GM12878 (cell line): ENCODE results near the gene LTB. TPM values are rescaled to one million over a fixed set of nuclear protein-coding genes. Genes with fewer than 3 reads are reported as not detected.
A peak's percentile ranks its signal among the peaks of the same experiment; 100 is the strongest.

Experiments used
- ATF7 ChIP-seq: fragments of 450-650 bp; IDR thresholded peaks from 2 replicates; pipeline ENCODE4 v1.6.1; 2016; ENCODE audit warnings: low read depth, mild to moderate bottlenecking
- CEBPB ChIP-seq, 2 experiments: fragments of 150-350 bp in 1 of 2; IDR thresholded peaks; 2 replicates each; pipeline ENCODE4 v1.6.1; 2012 to 2014; ENCODE audit warnings: low read depth in 2 of 2, low read length in 2 of 2, borderline replicate concordance in 1 of 2, inconsistent platforms in 1 of 2
- CHD2 ChIP-seq: IDR thresholded peaks from 2 replicates; pipeline ENCODE4 v1.6.1; 2011; ENCODE audit warnings: low read depth, low read length, improper control_type of control experiment, borderline replicate concordance
- CREB1 ChIP-seq: IDR thresholded peaks from 2 replicates; pipeline ENCODE4 v1.6.1; 2012; ENCODE audit warnings: low read depth, mild to moderate bottlenecking, inconsistent platforms
- FOS ChIP-seq: IDR thresholded peaks from 3 replicates; pipeline ENCODE4 v1.6.1; 2011; ENCODE audit warnings: borderline replicate concordance; ENCODE audit not compliant: insufficient read length; ENCODE audit errors: extremely low read depth
- FOXK2 ChIP-seq: fragments of 450-650 bp; IDR thresholded peaks from 2 replicates; pipeline ENCODE4 v1.6.1; 2017; ENCODE audit warnings: mild to moderate bottlenecking, moderate library complexity
- IKZF2 ChIP-seq, 2 experiments: fragments of 450-650 bp; IDR thresholded peaks; 2 replicates each; pipeline ENCODE4 v1.6.1; 2017; ENCODE audit warnings: mild to moderate bottlenecking in 2 of 2, moderate library complexity in 2 of 2
- KLF5 ChIP-seq: fragments of 450-650 bp; IDR thresholded peaks from 2 replicates; pipeline ENCODE4 v1.6.1; 2014; ENCODE audit warnings: mild to moderate bottlenecking; ENCODE audit not compliant: partially characterized antibody
- NR2C1 ChIP-seq: fragments of 450-650 bp; IDR thresholded peaks from 2 replicates; pipeline ENCODE4 v1.6.1; 2017; ENCODE audit warnings: antibody characterized with exemption, mild to moderate bottlenecking, moderate library complexity
- PAX5 ChIP-seq: IDR thresholded peaks from 2 replicates; pipeline ENCODE4 v1.6.1; 2011; ENCODE audit warnings: low read depth, low read length, borderline replicate concordance
- PAX8 ChIP-seq: fragments of 450-650 bp; IDR thresholded peaks from 2 replicates; pipeline ENCODE4 v1.6.1; 2017; ENCODE audit warnings: mild to moderate bottlenecking, moderate library complexity
- POLR2AphosphoS2 ChIP-seq: IDR thresholded peaks from 2 replicates; pipeline ENCODE4 v1.6.1; 2011; ENCODE audit warnings: low read depth, mild to moderate bottlenecking, low read length, improper control_type of control experiment, moderate library complexity
- RB1 ChIP-seq: fragments of 450-650 bp; formaldehyde crosslinking; IDR thresholded peaks from 2 replicates; pipeline ENCODE4 v1.6.1; 2017; ENCODE audit warnings: mild to moderate bottlenecking, borderline replicate concordance
- SMAD1 ChIP-seq: fragments of 450-650 bp; IDR thresholded peaks from 2 replicates; pipeline ENCODE4 v1.6.1; 2018; ENCODE audit warnings: mild to moderate bottlenecking, low read depth; ENCODE audit not compliant: partially characterized antibody
- SREBF2 ChIP-seq: IDR thresholded peaks from 2 replicates; pipeline ENCODE4 v1.6.1; 2012; ENCODE audit warnings: mild to moderate bottlenecking, low read length
- SRF ChIP-seq, 2 experiments: IDR thresholded peaks; 2 replicates each; pipeline ENCODE4 v1.6.1; 2011; ENCODE audit warnings: low read depth in 2 of 2, low read length in 2 of 2, mild to moderate bottlenecking in 1 of 2, moderate library complexity in 1 of 2
- SUZ12 ChIP-seq: fragments of 200-600 bp; sonication (generic); IDR thresholded peaks from one replicate; pipeline ENCODE4 v1.6.1; 2018; ENCODE audit warnings: antibody characterized with exemption, mild to moderate bottlenecking; ENCODE audit not compliant: unreplicated experiment
- ZBED1 ChIP-seq: IDR thresholded peaks from 2 replicates; pipeline ENCODE4 v1.6.1; 2016; ENCODE audit warnings: borderline replicate concordance
- ZNF384 ChIP-seq: IDR thresholded peaks from 2 replicates; pipeline ENCODE4 v1.6.1; 2012; ENCODE audit warnings: low read depth, mild to moderate bottlenecking, low read length, improper control_type of control experiment, borderline replicate concordance
- polyA plus RNA-seq, 11 experiments: library from polyadenylated mRNA; depleted of rRNA in 4 of 11; unstranded in 6 of 11; stranded (reverse) in 5 of 11; fragments of >200 nt; fragmentation: Nextera tagmentation in 4 of 11; fragmentation: Illumina TruSeq in 1 of 11; extraction: Ambion mirVana in 4 of 11; extraction: Trizol in 1 of 11; gene quantifications; 1 replicate in 1 of 11; 2 replicates in 10 of 11; pipeline versions ENCODE4 v1.2.1 to v1.2.3, GENCODE V29; 2011 to 2016; ENCODE audit warnings: inconsistent platforms in 2 of 11, missing spikeins in 2 of 11, low read depth in 1 of 11
- total RNA-seq, 4 experiments: library from RNA; depleted of rRNA in 3 of 4; stranded (reverse); fragments of >200 nt in 3 of 4; fragmentation: Illumina TruSeq in 1 of 4; extraction: Trizol in 1 of 4; gene quantifications; 2 replicates each; pipeline versions ENCODE4 v1.2.1 to v1.2.3, GENCODE V29; 2013 to 2021
- TF ChIP-seq, protein P1 (sequence below): fragments of 450-650 bp; conservative IDR thresholded peaks from 2 replicates; pipeline ENCODE4 v1.6.1; 2017; ENCODE audit warnings: mild to moderate bottlenecking, moderate library complexity
- TF ChIP-seq, protein P2 (sequence below): IDR thresholded peaks from 2 replicates; pipeline ENCODE4 v1.6.1; 2011; ENCODE audit warnings: low read depth, low read length, improper control_type of control experiment, borderline replicate concordance
- TF ChIP-seq, protein P3 (sequence below): fragments of 450-650 bp; IDR thresholded peaks from 2 replicates; pipeline ENCODE4 v1.6.1; 2018; ENCODE audit warnings: mild to moderate bottlenecking, low read depth, moderate library complexity; ENCODE audit not compliant: partially characterized antibody
- TF ChIP-seq, protein P4 (sequence below), 3 experiments: IDR thresholded peaks in 2 of 3; conservative IDR thresholded peaks in 1 of 3; 2 replicates each; pipeline ENCODE4 v1.5.1; 2011; ENCODE audit warnings: low read depth in 3 of 3, low read length in 3 of 3, mild to moderate bottlenecking in 3 of 3, control low read depth in 2 of 3, moderate library complexity in 2 of 3, inconsistent platforms in 1 of 3, mixed read lengths in 1 of 3; ENCODE audit not compliant: control insufficient read depth in 2 of 3, insufficient read depth in 1 of 3; ENCODE audit errors: extremely low read depth in 1 of 3

LTB gene
- total and polyA plus RNA-seq, 10 of the 15 experiments (the other 5 are each of a cell fraction or from before 2014, with no cell fraction given): 0.71 to 74.3 (median 20.0) TPM

DNA sequence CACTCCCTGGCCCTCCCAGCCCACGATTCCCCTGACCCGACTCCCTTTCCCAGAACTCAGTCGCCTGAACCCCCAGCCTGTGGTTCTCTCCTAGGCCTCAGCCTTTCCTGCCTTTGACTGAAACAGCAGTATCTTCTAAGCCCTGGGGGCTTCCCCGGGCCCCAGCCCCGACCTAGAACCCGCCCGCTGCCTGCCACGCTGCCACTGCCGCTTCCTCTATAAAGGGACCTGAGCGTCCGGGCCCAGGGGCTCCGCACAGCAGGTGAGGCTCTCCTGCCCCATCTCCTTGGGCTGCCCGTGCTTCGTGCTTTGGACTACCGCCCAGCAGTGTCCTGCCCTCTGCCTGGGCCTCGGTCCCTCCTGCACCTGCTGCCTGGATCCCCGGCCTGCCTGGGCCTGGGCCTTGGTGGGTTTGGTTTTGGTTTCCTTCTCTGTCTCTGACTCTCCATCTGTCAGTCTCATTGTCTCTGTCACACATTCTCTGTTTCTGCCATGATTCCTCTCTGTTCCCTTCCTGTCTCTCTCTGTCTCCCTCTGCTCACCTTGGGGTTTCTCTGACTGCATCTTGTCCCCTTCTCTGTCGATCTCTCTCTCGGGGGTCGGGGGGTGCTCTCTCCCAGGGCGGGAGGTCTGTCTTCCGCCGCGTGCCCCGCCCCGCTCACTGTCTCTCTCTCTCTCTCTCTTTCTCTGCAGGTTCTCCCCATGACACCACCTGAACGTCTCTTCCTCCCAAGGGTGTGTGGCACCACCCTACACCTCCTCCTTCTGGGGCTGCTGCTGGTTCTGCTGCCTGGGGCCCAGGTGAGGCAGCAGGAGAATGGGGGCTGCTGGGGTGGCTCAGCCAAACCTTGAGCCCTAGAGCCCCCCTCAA is 9.9 kb downstream of the LTB start, which contains the start of gene LTA (continued):
- TF ChIP-seq PAX5 (peak; percentile 28; the same call in 1 of the 2 replicates), NR2C1 (no peak), SREBF2 (no peak), SMAD1 (no peak), CREB1 (no peak), POLR2AphosphoS2 (no peak), IKZF2 (IDR thresholded peaks at IDR 0.05) (peak in 1 of 2 experiments; percentile 71), ATF7 (peak; percentile 63), ZNF384 (no peak), FOS (no peak), FOXK2 (no peak), PAX8 (no peak), CHD2 (0 out of 2 replicates have a peak, but pooled peaks have one; percentile 18), SUZ12 (no peak), SRF (IDR thresholded peaks at IDR 0.05; ENCODE audit: low read depth in 2 of 2, low read length in 2 of 2) (no peak), KLF5 (no peak), CEBPB (IDR thresholded peaks at IDR 0.05; ENCODE audit: borderline replicate concordance in 1 of 2, low read depth in 2 of 2, low read length in 2 of 2) (no peak), RB1 (no peak), ZBED1 (0 out of 2 replicates have a peak, but pooled peaks have one; percentile 40)
- TF ChIP-seq, protein P1, sequence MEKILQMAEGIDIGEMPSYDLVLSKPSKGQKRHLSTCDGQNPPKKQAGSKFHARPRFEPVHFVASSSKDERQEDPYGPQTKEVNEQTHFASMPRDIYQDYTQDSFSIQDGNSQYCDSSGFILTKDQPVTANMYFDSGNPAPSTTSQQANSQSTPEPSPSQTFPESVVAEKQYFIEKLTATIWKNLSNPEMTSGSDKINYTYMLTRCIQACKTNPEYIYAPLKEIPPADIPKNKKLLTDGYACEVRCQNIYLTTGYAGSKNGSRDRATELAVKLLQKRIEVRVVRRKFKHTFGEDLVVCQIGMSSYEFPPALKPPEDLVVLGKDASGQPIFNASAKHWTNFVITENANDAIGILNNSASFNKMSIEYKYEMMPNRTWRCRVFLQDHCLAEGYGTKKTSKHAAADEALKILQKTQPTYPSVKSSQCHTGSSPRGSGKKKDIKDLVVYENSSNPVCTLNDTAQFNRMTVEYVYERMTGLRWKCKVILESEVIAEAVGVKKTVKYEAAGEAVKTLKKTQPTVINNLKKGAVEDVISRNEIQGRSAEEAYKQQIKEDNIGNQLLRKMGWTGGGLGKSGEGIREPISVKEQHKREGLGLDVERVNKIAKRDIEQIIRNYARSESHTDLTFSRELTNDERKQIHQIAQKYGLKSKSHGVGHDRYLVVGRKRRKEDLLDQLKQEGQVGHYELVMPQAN: no peak; the same call in 1 of the 2 replicates
- TF ChIP-seq, protein P2, sequence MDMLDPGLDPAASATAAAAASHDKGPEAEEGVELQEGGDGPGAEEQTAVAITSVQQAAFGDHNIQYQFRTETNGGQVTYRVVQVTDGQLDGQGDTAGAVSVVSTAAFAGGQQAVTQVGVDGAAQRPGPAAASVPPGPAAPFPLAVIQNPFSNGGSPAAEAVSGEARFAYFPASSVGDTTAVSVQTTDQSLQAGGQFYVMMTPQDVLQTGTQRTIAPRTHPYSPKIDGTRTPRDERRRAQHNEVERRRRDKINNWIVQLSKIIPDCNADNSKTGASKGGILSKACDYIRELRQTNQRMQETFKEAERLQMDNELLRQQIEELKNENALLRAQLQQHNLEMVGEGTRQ: no peak
- TF ChIP-seq, protein P3, sequence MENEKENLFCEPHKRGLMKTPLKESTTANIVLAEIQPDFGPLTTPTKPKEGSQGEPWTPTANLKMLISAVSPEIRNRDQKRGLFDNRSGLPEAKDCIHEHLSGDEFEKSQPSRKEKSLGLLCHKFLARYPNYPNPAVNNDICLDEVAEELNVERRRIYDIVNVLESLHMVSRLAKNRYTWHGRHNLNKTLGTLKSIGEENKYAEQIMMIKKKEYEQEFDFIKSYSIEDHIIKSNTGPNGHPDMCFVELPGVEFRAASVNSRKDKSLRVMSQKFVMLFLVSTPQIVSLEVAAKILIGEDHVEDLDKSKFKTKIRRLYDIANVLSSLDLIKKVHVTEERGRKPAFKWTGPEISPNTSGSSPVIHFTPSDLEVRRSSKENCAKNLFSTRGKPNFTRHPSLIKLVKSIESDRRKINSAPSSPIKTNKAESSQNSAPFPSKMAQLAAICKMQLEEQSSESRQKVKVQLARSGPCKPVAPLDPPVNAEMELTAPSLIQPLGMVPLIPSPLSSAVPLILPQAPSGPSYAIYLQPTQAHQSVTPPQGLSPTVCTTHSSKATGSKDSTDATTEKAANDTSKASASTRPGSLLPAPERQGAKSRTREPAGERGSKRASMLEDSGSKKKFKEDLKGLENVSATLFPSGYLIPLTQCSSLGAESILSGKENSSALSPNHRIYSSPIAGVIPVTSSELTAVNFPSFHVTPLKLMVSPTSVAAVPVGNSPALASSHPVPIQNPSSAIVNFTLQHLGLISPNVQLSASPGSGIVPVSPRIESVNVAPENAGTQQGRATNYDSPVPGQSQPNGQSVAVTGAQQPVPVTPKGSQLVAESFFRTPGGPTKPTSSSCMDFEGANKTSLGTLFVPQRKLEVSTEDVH: no peak
- TF ChIP-seq, protein P4, sequence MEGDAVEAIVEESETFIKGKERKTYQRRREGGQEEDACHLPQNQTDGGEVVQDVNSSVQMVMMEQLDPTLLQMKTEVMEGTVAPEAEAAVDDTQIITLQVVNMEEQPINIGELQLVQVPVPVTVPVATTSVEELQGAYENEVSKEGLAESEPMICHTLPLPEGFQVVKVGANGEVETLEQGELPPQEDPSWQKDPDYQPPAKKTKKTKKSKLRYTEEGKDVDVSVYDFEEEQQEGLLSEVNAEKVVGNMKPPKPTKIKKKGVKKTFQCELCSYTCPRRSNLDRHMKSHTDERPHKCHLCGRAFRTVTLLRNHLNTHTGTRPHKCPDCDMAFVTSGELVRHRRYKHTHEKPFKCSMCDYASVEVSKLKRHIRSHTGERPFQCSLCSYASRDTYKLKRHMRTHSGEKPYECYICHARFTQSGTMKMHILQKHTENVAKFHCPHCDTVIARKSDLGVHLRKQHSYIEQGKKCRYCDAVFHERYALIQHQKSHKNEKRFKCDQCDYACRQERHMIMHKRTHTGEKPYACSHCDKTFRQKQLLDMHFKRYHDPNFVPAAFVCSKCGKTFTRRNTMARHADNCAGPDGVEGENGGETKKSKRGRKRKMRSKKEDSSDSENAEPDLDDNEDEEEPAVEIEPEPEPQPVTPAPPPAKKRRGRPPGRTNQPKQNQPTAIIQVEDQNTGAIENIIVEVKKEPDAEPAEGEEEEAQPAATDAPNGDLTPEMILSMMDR (IDR thresholded peaks at IDR 0.05 in 2 of 3, conservative IDR thresholded peaks at IDR 0.05 in 1 of 3; ENCODE audit: control insufficient read depth in 2 of 3, extremely low read depth in 1 of 3, insufficient read depth in 1 of 3, low read depth in 3 of 3, low read length in 3 of 3): no peak
